GM18502 (cell line): ENCODE results near the gene MFAP4.

Experiments used
- ATAC-seq: cut with Tn5 transposase; IDR thresholded peaks from one replicate; pipeline ENCODE4 v1.9.1; 2021; ENCODE audit warnings: mild to moderate bottlenecking; ENCODE audit not compliant: unreplicated experiment, poor library complexity

The MFAP4 gene

GRCh38 chr17:19387921-19388521, 1.0 kb upstream of the MFAP4 start:
- no peak for ATAC-seq

GRCh38 chr17:19386051-19386929, 700 bp downstream of the MFAP4 start:
- no peak for ATAC-seq

GRCh38 chr17:19385521-19385983, 1.4 kb downstream of the MFAP4 start:
- no peak for ATAC-seq

GRCh38 chr17:19384723-19385391, 2.1 kb downstream of the MFAP4 start:
- no peak for ATAC-seq

- no peak for ATAC-seq
Measured at GRCh38 chr17:19383681-19384470, 3.1 kb downstream of the MFAP4 start.

- ATAC-seq: no peak
Measured at GRCh38 chr17:19382531-19383444, 4.2 kb downstream of the MFAP4 start.

GRCh38 chr17:19381741-19382444, 5.1 kb downstream of the MFAP4 start:
- no peak for ATAC-seq

- ATAC-seq: no peak
Measured at GRCh38 chr17:19381361-19381740, 5.6 kb downstream of the MFAP4 start.

- ATAC-seq: no peak
Measured at GRCh38 chr17:19380481-19381301, 6.3 kb downstream of the MFAP4 start.

- no peak for ATAC-seq
Measured at GRCh38 chr17:19379361-19380065, 7.5 kb downstream of the MFAP4 start.

- ATAC-seq: peak; percentile 13
Measured at GRCh38 chr17:19378416-19379360, 8.3 kb downstream of the MFAP4 start, which contains the start of gene MAPK7. Gene MAPK7 (plus strand): TSS chr17:19378498. CDS start chr17:19378901, 403 bp downstream.

- peak; percentile 92 for ATAC-seq
Measured at GRCh38 chr17:19377602-19378415, 9.2 kb downstream of the MFAP4 start.

- ATAC-seq: no peak
Measured at GRCh38 chr17:19376811-19377210, 10.2 kb downstream of the MFAP4 start.

GRCh38 chr17:19375732-19376131, 11.3 kb downstream of the MFAP4 start:
- ATAC-seq: no peak

- no peak for ATAC-seq
Measured at GRCh38 chr17:19374136-19374535, 12.9 kb downstream of the MFAP4 start.
